ENCODE results near the gene NOTCH1. TPM values are rescaled to one million over a fixed set of nuclear protein-coding genes. Genes with fewer than 3 reads are reported as not detected.

The NOTCH1 gene
- total and polyA plus RNA-seq, 3 experiments from 2014 or later = 5.1 to 79.5 (median 70.0) TPM

DNA sequence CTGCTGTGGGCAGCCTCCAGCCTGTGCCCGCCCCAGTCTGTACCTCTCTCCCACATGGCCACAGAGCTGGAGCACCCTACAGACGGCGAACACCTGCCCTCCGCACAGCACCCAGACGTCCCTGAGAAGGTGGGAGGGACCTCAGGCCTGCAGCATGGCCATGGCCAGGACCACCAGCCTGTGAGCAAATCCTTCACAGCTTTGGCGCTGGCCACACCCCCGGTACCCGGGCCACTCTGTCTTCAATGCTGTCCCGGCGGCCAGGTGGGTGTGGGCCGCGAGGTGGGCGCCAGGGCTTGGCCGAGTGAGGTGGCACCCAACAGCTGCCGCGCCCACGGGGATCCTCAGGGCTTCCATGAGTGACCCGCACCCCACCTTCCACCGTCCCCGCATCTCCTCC, 18.7 kb downstream of the NOTCH1 start:
- Histone ChIP-seq H3K4me1 (ENCODE audit: insufficient read depth, low read length) (peaks cover 39% of the 10 kb centered on the region), H3K9me3 (ENCODE audit: low read length) (no peaks in the 10 kb centered on the region), H3K27me3 (ENCODE audit: insufficient read depth, low read length, poor library complexity, severe bottlenecking) (no peaks in the 10 kb centered on the region), H3K27ac (ENCODE audit: low read depth, low read length) (no peak overlapping the region), H3K36me3 (ENCODE audit: insufficient read depth, low read length) (no peaks in the 10 kb centered on the region), H3K4me3 (ENCODE audit: low read length) (no peak overlapping the region)
- ChIA-PET CTCF (no interaction called here), POLR2A (interaction anchor here (0.5 to 0.6 kb wide), 2 partner anchors 14 to 28 kb away, joined by 3 to 4 read pairs; no protein-coding TSS in a partner anchor)
- Mint-ChIP-seq H3K4me3 (no peak overlapping the region), H3K9me3 (no peaks in the 10 kb centered on the region), H3K27ac (no peak overlapping the region), H3K4me1 (peaks cover 9 to 18% (median 9%) of the 10 kb centered on the region in 3 donors), H3K27me3 (no peaks in the 10 kb centered on the region), H3K36me3 (peaks cover 0 to 10% (median 0%) of the 10 kb centered on the region in 3 donors)
- DNase-seq = no peak

- Mint-ChIP-seq H3K36me3 (peaks cover 0 to 12% (median 0%) of the 10 kb centered on the region in 3 donors), H3K4me3 (no peak overlapping the region), H3K9me3 (no peaks in the 10 kb centered on the region), H3K4me1 (peaks cover 8 to 16% (median 8%) of the 10 kb centered on the region in 3 donors), H3K27me3 (no peaks in the 10 kb centered on the region), H3K27ac (peak overlapping the region in 1 of 8 donors; percentile 50)
- no peaks in the 10 kb centered on the region for H3K36me3 ChIP-seq (ENCODE audit: insufficient read depth, low read length)
- POLR2A ChIA-PET = interaction anchor here (0.5 to 0.6 kb wide), 2 partner anchors 14 to 29 kb away, joined by 3 to 4 read pairs; no protein-coding TSS in a partner anchor
- H3K27ac ChIP-seq (ENCODE audit: low read depth, low read length) = no peak overlapping the region
- H3K4me1 ChIP-seq (ENCODE audit: insufficient read depth, low read length) = peaks cover 34% of the 10 kb centered on the region
- DNase-seq = no peak
- no peaks in the 10 kb centered on the region for H3K9me3 ChIP-seq (ENCODE audit: low read length)
- H3K27me3 ChIP-seq (ENCODE audit: insufficient read depth, low read length, poor library complexity, severe bottlenecking) = no peaks in the 10 kb centered on the region
- CTCF ChIA-PET = no interaction called here
- no peak overlapping the region for H3K4me3 ChIP-seq (ENCODE audit: low read length)
Observed at GRCh38 chr9:136526625-136527066, 19.2 kb downstream of the NOTCH1 start.

- Histone ChIP-seq H3K9me3 (ENCODE audit: low read length) (no peaks in the 10 kb centered on the region), H3K4me3 (ENCODE audit: low read length) (no peak overlapping the region), H3K4me1 (ENCODE audit: insufficient read depth, low read length) (peaks cover 27% of the 10 kb centered on the region), H3K27ac (ENCODE audit: low read depth, low read length) (no peak overlapping the region), H3K36me3 (ENCODE audit: insufficient read depth, low read length) (no peaks in the 10 kb centered on the region), H3K27me3 (ENCODE audit: insufficient read depth, low read length, poor library complexity, severe bottlenecking) (no peaks in the 10 kb centered on the region)
- ChIA-PET CTCF (no interaction called here), POLR2A (no interaction called here)
- H3K9me3 Mint-ChIP-seq = no peaks in the 10 kb centered on the region
- no peak overlapping the region for H3K4me3 Mint-ChIP-seq
- peaks cover 0 to 14% (median 0%) of the 10 kb centered on the region in 3 donors for H3K36me3 Mint-ChIP-seq
- H3K27me3 Mint-ChIP-seq = no peaks in the 10 kb centered on the region
- H3K4me1 Mint-ChIP-seq = peaks cover 5 to 13% (median 5%) of the 10 kb centered on the region in 3 donors
- DNase-seq = no peak
- H3K27ac Mint-ChIP-seq = peak overlapping the region in 1 of 8 donors; percentile 27
Observed at GRCh38 chr9:136525841-136526499, 19.9 kb downstream of the NOTCH1 start.

DNA sequence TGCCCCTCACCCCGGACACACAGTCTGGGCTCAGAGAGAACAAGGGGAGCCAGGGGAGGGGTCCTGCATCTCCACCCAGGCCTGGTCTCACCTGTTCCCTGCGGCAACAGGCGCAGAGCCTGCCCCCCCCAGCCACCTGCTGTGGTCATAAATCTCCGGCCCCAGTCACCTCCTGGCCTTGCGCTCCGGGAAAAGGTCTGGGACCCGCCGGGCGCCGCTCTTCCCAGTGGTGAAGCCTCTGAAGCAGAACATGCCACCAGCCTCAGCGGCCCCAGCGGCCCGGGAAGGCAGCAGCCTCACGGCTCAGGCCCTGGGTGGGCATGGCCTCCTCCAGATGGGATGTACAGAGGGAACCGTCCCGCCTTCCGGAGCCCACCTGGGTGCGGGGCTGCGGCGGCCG, 20.6 kb downstream of the NOTCH1 start:
- CTCF ChIA-PET = no interaction called here
- Histone ChIP-seq H3K9me3 (ENCODE audit: low read length) (no peaks in the 10 kb centered on the region), H3K36me3 (ENCODE audit: insufficient read depth, low read length) (no peaks in the 10 kb centered on the region), H3K27ac (ENCODE audit: low read depth, low read length) (no peak overlapping the region), H3K27me3 (ENCODE audit: insufficient read depth, low read length, poor library complexity, severe bottlenecking) (no peaks in the 10 kb centered on the region), H3K4me3 (ENCODE audit: low read length) (no peak overlapping the region), H3K4me1 (ENCODE audit: insufficient read depth, low read length) (peaks cover 19% of the 10 kb centered on the region)
- Mint-ChIP-seq H3K9me3 (no peaks in the 10 kb centered on the region), H3K27me3 (no peaks in the 10 kb centered on the region), H3K36me3 (peaks cover 0 to 14% (median 0%) of the 10 kb centered on the region in 3 donors), H3K27ac (no peak overlapping the region), H3K4me3 (no peak overlapping the region), H3K4me1 (peaks cover 3 to 10% (median 3%) of the 10 kb centered on the region in 3 donors)
- POLR2A ChIA-PET = no interaction called here
- no peak for DNase-seq

GRCh38 chr9:136522314-136523237, 23.3 kb downstream of the NOTCH1 start:
- DNase-seq = no peak
- Mint-ChIP-seq H3K27me3 (no peaks in the 10 kb centered on the region), H3K4me1 (no peaks in the 10 kb centered on the region), H3K4me3 (no peak overlapping the region), H3K27ac (no peak overlapping the region), H3K36me3 (peaks cover 0 to 29% (median 0%) of the 10 kb centered on the region in 3 donors), H3K9me3 (no peaks in the 10 kb centered on the region)
- peaks cover 8% of the 10 kb centered on the region for H3K36me3 ChIP-seq (ENCODE audit: insufficient read depth, low read length)
- H3K27ac ChIP-seq (ENCODE audit: low read depth, low read length) = no peak overlapping the region
- H3K9me3 ChIP-seq (ENCODE audit: low read length) = no peaks in the 10 kb centered on the region
- H3K27me3 ChIP-seq (ENCODE audit: insufficient read depth, low read length, poor library complexity, severe bottlenecking) = no peaks in the 10 kb centered on the region
- CTCF ChIA-PET = no interaction called here
- POLR2A ChIA-PET = no interaction called here
- no peaks in the 10 kb centered on the region for H3K4me1 ChIP-seq (ENCODE audit: insufficient read depth, low read length)
- no peak overlapping the region for H3K4me3 ChIP-seq (ENCODE audit: low read length)

- POLR2A ChIA-PET = interaction anchor here (0.9 kb wide), 1 partner anchor 17 kb away, joined by 3 read pairs; no protein-coding TSS in a partner anchor
- H3K27ac Mint-ChIP-seq = peak overlapping the region in 1 of 8 donors; percentile 15
Observed at GRCh38 chr9:136521537-136521936, 24.3 kb downstream of the NOTCH1 start.

DNA sequence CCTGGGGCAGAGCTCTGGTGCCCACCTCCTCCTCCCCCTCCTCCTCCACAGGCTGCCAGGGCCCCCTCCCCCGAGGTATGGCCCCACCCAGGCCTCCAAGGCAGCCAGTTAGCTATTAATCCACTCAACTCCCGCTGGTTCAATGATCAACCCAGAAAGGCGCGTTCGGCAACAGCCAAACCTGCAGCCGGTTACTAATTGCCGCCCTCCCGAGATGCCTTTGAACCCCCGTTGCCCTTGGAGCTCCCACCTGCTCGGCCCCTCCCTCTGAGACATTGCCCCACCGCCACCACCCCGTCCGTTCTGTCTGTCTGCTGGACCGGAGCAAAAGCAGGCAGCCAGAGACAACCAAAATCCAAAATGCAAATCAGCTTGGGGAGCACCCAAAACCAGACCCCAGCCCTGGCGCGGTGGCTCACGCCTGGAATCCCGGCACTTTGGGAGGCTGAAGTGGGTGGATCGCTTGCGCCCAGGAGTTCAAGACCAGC, 25.8 kb downstream of the NOTCH1 start:
- POLR2A ChIA-PET = no interaction called here
- H3K27ac Mint-ChIP-seq = peak overlapping the region in 1 of 8 donors; percentile 89

More at GRCh38 chr9:136521537-136521936, 24.3 kb downstream of the NOTCH1 start:
- no peaks in the 10 kb centered on the region for H3K9me3 Mint-ChIP-seq
- CTCF ChIA-PET = no interaction called here
- Histone ChIP-seq H3K9me3 (ENCODE audit: low read length) (no peaks in the 10 kb centered on the region), H3K4me1 (ENCODE audit: insufficient read depth, low read length) (no peaks in the 10 kb centered on the region), H3K36me3 (ENCODE audit: insufficient read depth, low read length) (peaks cover 8% of the 10 kb centered on the region), H3K27ac (ENCODE audit: low read depth, low read length) (no peak overlapping the region), H3K4me3 (ENCODE audit: low read length) (no peak overlapping the region), H3K27me3 (ENCODE audit: insufficient read depth, low read length, poor library complexity, severe bottlenecking) (no peaks in the 10 kb centered on the region)
- no peaks in the 10 kb centered on the region for H3K27me3 Mint-ChIP-seq
- peaks cover 0 to 34% (median 0%) of the 10 kb centered on the region in 3 donors for H3K36me3 Mint-ChIP-seq
- no peaks in the 10 kb centered on the region for H3K4me1 Mint-ChIP-seq
- H3K4me3 Mint-ChIP-seq = no peak overlapping the region
- DNase-seq = no peak

More for the DNA sequence above, 25.8 kb downstream of the NOTCH1 start:
- H3K27me3 ChIP-seq (ENCODE audit: insufficient read depth, low read length, poor library complexity, severe bottlenecking) = no peaks in the 10 kb centered on the region
- Mint-ChIP-seq H3K4me3 (no peak overlapping the region), H3K4me1 (no peaks in the 10 kb centered on the region), H3K9me3 (no peaks in the 10 kb centered on the region), H3K27me3 (no peaks in the 10 kb centered on the region), H3K36me3 (peaks cover 0 to 47% (median 0%) of the 10 kb centered on the region in 3 donors)
- no peak for DNase-seq
- no peak overlapping the region for H3K27ac ChIP-seq (ENCODE audit: low read depth, low read length)
- CTCF ChIA-PET = no interaction called here
- H3K4me3 ChIP-seq (ENCODE audit: low read length) = no peak overlapping the region
- no peaks in the 10 kb centered on the region for H3K9me3 ChIP-seq (ENCODE audit: low read length)
- H3K36me3 ChIP-seq (ENCODE audit: insufficient read depth, low read length) = peaks cover 8% of the 10 kb centered on the region
- H3K4me1 ChIP-seq (ENCODE audit: insufficient read depth, low read length) = no peaks in the 10 kb centered on the region

Data from CD8-positive, alpha-beta memory T cell (primary cell).